H9 (cell line): Measurements from ENCODE around the gene ZNRF3. TPM values are rescaled to one million over a fixed set of nuclear protein-coding genes. Genes with fewer than 3 reads are reported as not detected.

Source experiments
- DNase-seq: peaks from one replicate; pipeline ENCODE4 v3.0.0-alpha.2; 2017
- H2AFZ ChIP-seq: one replicate; pipeline ENCODE4 v1.6.1; 2013; ENCODE audit warnings: mild to moderate bottlenecking, low read length, control low read depth, moderate library complexity
- H2AK5ac ChIP-seq: 2 replicates; pipeline ENCODE4 v1.6.1; 2013; ENCODE audit warnings: low read length, control low read depth, mixed read lengths; ENCODE audit not compliant: insufficient read length
- H2BK120ac ChIP-seq: one replicate; pipeline ENCODE4 v1.6.1; 2013; ENCODE audit warnings: low read depth, mild to moderate bottlenecking, low read length, control low read depth, inconsistent platforms; ENCODE audit not compliant: poor library complexity, severe bottlenecking
- H2BK12ac ChIP-seq: 2 replicates; pipeline ENCODE4 v1.6.1; 2013; ENCODE audit warnings: low read length, control low read depth, mixed read lengths, low read depth; ENCODE audit not compliant: insufficient read length
- H2BK15ac ChIP-seq: 2 replicates; pipeline ENCODE4 v1.6.1; 2013; ENCODE audit warnings: low read depth, low read length, control low read depth
- H2BK20ac ChIP-seq: one replicate; pipeline ENCODE4 v1.6.1; 2013; ENCODE audit warnings: low read depth, mild to moderate bottlenecking, low read length, control low read depth, inconsistent platforms; ENCODE audit not compliant: poor library complexity, severe bottlenecking
- H2BK5ac ChIP-seq: 2 replicates; pipeline ENCODE4 v1.6.1; 2013; ENCODE audit warnings: low read length, control low read depth, mixed read lengths; ENCODE audit not compliant: insufficient read length
- H3K14ac ChIP-seq: 2 replicates; pipeline ENCODE4 v1.6.1; 2013; ENCODE audit warnings: low read length, control low read depth; ENCODE audit not compliant: insufficient read depth
- H3K18ac ChIP-seq: 2 replicates; pipeline ENCODE4 v1.6.1; 2013; ENCODE audit warnings: low read depth, mild to moderate bottlenecking, mixed read lengths, low read length, control low read depth; ENCODE audit not compliant: insufficient read length
- H3K23ac ChIP-seq: 2 replicates; pipeline ENCODE4 v1.6.1; 2013; ENCODE audit warnings: low read length, control low read depth, mixed read lengths, low read depth; ENCODE audit not compliant: insufficient read length
- H3K23me2 ChIP-seq: 2 replicates; pipeline ENCODE4 v1.6.1; 2013; ENCODE audit warnings: low read depth, mild to moderate bottlenecking, mixed read lengths, low read length, control low read depth; ENCODE audit not compliant: insufficient read length, poor library complexity, severe bottlenecking
- H3K27ac ChIP-seq: 2 replicates; pipeline ENCODE4 v1.5.1; 2013; ENCODE audit warnings: low read length, control low read depth, mixed read lengths, low read depth; ENCODE audit not compliant: insufficient read length
- H3K27me3 ChIP-seq: 2 replicates; pipeline ENCODE4 v1.6.1; 2013; ENCODE audit warnings: low read length, control low read depth, inconsistent platforms; ENCODE audit not compliant: insufficient read depth
- H3K4ac ChIP-seq: 2 replicates; pipeline ENCODE4 v1.6.1; 2013; ENCODE audit warnings: low read depth, mild to moderate bottlenecking, control low read depth, inconsistent platforms, low read length, moderate library complexity
- H3K4me1 ChIP-seq: 2 replicates; pipeline ENCODE4 v1.6.1; 2013; ENCODE audit warnings: low read length, control low read depth, inconsistent platforms; ENCODE audit not compliant: insufficient read depth
- H3K4me2 ChIP-seq: 2 replicates; pipeline ENCODE4 v1.6.1; 2013; ENCODE audit warnings: low read length, control low read depth, mixed read lengths; ENCODE audit not compliant: insufficient read length, insufficient read depth
- H3K56ac ChIP-seq: 2 replicates; pipeline ENCODE4 v1.6.1; 2013; ENCODE audit warnings: low read depth, mild to moderate bottlenecking, mixed read lengths, low read length, control low read depth; ENCODE audit not compliant: insufficient read length
- H3K79me1 ChIP-seq: 2 replicates; pipeline ENCODE4 v1.6.1; 2013; ENCODE audit warnings: low read depth, mild to moderate bottlenecking, moderate library complexity, low read length, control low read depth, inconsistent platforms; ENCODE audit not compliant: insufficient read depth, poor library complexity, severe bottlenecking
- H3K79me2 ChIP-seq: 2 replicates; pipeline ENCODE4 v1.6.1; 2013; ENCODE audit warnings: low read length, control low read depth, inconsistent platforms; ENCODE audit not compliant: insufficient read depth
- H3K9ac ChIP-seq: 2 replicates; pipeline ENCODE4 v1.6.1; 2013; ENCODE audit warnings: low read length, control low read depth, mixed read lengths; ENCODE audit not compliant: insufficient read length; ENCODE audit errors: extremely low read depth
- H3K9me3 ChIP-seq: one replicate; pipeline ENCODE4 v1.6.1; 2013; ENCODE audit warnings: low read depth, low read length, inconsistent platforms; ENCODE audit not compliant: control insufficient read depth
- H3T11ph ChIP-seq: one replicate; pipeline ENCODE4 v1.6.1; 2013; ENCODE audit warnings: mild to moderate bottlenecking, low read length, control low read depth, inconsistent platforms
- H4K20me1 ChIP-seq: one replicate; pipeline ENCODE4 v1.6.1; 2013; ENCODE audit not compliant: control insufficient read depth, insufficient read length, insufficient read depth
- H4K5ac ChIP-seq: 2 replicates; pipeline ENCODE4 v1.6.1; 2013; ENCODE audit warnings: low read depth, mild to moderate bottlenecking, mixed read lengths, low read length, control low read depth; ENCODE audit not compliant: insufficient read length
- H4K8ac ChIP-seq: replicated peaks from 2 replicates; pipeline ENCODE4 v1.6.1; 2013; ENCODE audit warnings: low read length, control low read depth, mixed read lengths, low read depth; ENCODE audit not compliant: insufficient read length
- H4K91ac ChIP-seq: 2 replicates; pipeline ENCODE4 v1.6.1; 2013; ENCODE audit warnings: low read depth, mild to moderate bottlenecking, moderate library complexity, mixed read lengths, low read length, control low read depth; ENCODE audit not compliant: insufficient read length
- H3K27ac Mint-ChIP-seq, 3 experiments: 2 replicates in 2 of 3; 3 replicates in 1 of 3; pipeline ENCODE4 v1.8.0; 2020 to 2021; ENCODE audit warnings: mixed read lengths in 3 of 3, mild to moderate bottlenecking in 1 of 3, moderate library complexity in 1 of 3
- H3K27me3 Mint-ChIP-seq: 2 replicates; pipeline ENCODE4 v1.8.0; 2021; ENCODE audit warnings: low read depth, mild to moderate bottlenecking, moderate library complexity, mixed read lengths
- H3K36me3 Mint-ChIP-seq, 3 experiments: 2 replicates in 2 of 3; 3 replicates in 1 of 3; pipeline ENCODE4 v1.8.0; 2020 to 2021; ENCODE audit warnings: low read depth in 3 of 3, mixed read lengths in 3 of 3; ENCODE audit not compliant: insufficient read depth in 1 of 3
- H3K4me1 Mint-ChIP-seq, 2 experiments: 2 replicates each; pipeline ENCODE4 v1.8.0; 2020; ENCODE audit warnings: mixed read lengths in 2 of 2
- H3K4me3 Mint-ChIP-seq, 2 experiments: 2 replicates in 1 of 2; 3 replicates in 1 of 2; pipeline ENCODE4 v1.8.0; 2020 to 2021; ENCODE audit warnings: mild to moderate bottlenecking in 2 of 2, mixed read lengths in 2 of 2, moderate library complexity in 1 of 2
- H3K9me3 Mint-ChIP-seq, 2 experiments: 2 replicates in 1 of 2; 3 replicates in 1 of 2; pipeline ENCODE4 v1.8.0; 2020; ENCODE audit warnings: mild to moderate bottlenecking in 2 of 2, mixed read lengths in 2 of 2, moderate library complexity in 1 of 2
- WGBS: extraction: QIAGEN DNeasy Blood & Tissue Kit; methylation state at CpG from one replicate; pipeline ENCODE4 v1.1.7; 2013; ENCODE audit warnings: missing lambda C conversion rate, low lambda C conversion rate, mixed read lengths; ENCODE audit not compliant: insufficient read length; ENCODE audit errors: extremely low coverage; 5-methylcytosine and 5-hydroxymethylcytosine counted together
- total RNA-seq: library from RNA; stranded (reverse); gene quantifications from 2 replicates; pipeline ENCODE4 v1.2.1, GENCODE V29; 2021
- TF ChIP-seq, protein P1 (sequence below): fragments of 200-600 bp; sonication (generic); conservative IDR thresholded peaks from 3 replicates; pipeline ENCODE4 v1.8.0; 2021; ENCODE audit warnings: antibody characterized with exemption, mild to moderate bottlenecking

Gene ZNRF3
- total RNA-seq, 1 experiment from 2014 or later, result 20.6 TPM

DNA sequence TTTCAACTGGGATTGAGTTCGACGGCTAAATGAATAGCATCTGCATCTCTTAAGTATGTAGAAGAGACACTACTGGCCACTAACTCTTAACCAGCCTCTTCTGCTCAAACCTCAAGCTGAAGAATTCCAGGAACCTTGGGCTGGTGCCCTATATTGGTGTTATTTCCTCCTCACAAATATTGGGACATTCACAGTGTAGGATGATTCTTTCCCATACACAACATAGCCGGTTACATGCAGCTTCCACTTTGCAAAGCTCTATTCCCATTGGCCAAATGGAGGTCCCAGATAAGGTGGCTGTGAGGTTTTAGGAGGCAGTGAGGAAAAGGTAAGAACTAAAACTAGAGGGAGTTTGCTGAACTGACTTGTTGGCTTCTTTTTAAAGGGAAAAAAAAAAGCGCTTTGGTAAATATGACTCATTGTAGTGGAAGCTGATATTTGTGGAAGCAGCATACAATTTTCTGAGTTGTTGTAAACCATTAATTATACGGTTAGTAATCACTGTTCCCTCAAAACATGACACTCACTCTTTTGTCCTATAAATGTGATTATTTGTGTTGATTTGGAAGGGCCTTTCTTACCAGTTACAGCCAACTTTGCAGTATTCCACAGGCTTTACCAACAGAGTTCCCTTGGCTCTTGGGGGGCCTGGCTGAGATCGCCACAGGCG lies 160.7 kb downstream of the ZNRF3 start:
- Histone ChIP-seq H3K23ac (no peak overlapping the region), H3K23me2 (no peaks in the 10 kb centered on the region), H4K5ac (no peak overlapping the region), H4K91ac (no peak overlapping the region), H2BK120ac (no peak overlapping the region), H3K4me1 (no peaks in the 10 kb centered on the region), H3K27me3 (no peaks in the 10 kb centered on the region), H4K8ac (no peak overlapping the region), H2AFZ (no peak overlapping the region), H3K79me1 (no peaks in the 10 kb centered on the region), H2AK5ac (no peak overlapping the region), H3K27ac (no peak overlapping the region), H2BK20ac (no peak overlapping the region), H3K79me2 (no peaks in the 10 kb centered on the region), H2BK15ac (no peak overlapping the region), H3K9me3 (no peaks in the 10 kb centered on the region), H3K4ac (no peak overlapping the region), H3K9ac (no peak overlapping the region), H2BK12ac (no peak overlapping the region), H2BK5ac (no peak overlapping the region), H3K18ac (no peak overlapping the region), H3T11ph (no peak overlapping the region), H3K14ac (no peak overlapping the region), H3K4me2 (no peak overlapping the region), H3K56ac (no peak overlapping the region), H4K20me1 (no peaks in the 10 kb centered on the region)
- no peak for DNase-seq
- H3K27ac Mint-ChIP-seq, result 0 out of 7 replicates have a peak overlapping the region, but pooled peaks of 1 of the 3 experiments have one; percentile 10
- H3K27me3 Mint-ChIP-seq, result peaks cover 1% of the 10 kb centered on the region; the same call in 1 of the 2 replicates
- no peak overlapping the region for H3K4me3 Mint-ChIP-seq
- H3K9me3 Mint-ChIP-seq, result no peaks in the 10 kb centered on the region
- peaks cover 18 to 61% (median 54%) of the 10 kb centered on the region in 3 experiments; a peak in 6 of 7 replicates for H3K36me3 Mint-ChIP-seq
- no CpG with 5 or more reads among the region's 7 CpGs for WGBS
- TF ChIP-seq, protein P1, sequence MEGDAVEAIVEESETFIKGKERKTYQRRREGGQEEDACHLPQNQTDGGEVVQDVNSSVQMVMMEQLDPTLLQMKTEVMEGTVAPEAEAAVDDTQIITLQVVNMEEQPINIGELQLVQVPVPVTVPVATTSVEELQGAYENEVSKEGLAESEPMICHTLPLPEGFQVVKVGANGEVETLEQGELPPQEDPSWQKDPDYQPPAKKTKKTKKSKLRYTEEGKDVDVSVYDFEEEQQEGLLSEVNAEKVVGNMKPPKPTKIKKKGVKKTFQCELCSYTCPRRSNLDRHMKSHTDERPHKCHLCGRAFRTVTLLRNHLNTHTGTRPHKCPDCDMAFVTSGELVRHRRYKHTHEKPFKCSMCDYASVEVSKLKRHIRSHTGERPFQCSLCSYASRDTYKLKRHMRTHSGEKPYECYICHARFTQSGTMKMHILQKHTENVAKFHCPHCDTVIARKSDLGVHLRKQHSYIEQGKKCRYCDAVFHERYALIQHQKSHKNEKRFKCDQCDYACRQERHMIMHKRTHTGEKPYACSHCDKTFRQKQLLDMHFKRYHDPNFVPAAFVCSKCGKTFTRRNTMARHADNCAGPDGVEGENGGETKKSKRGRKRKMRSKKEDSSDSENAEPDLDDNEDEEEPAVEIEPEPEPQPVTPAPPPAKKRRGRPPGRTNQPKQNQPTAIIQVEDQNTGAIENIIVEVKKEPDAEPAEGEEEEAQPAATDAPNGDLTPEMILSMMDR, result no peak
- H3K4me1 Mint-ChIP-seq, result peaks cover 6 to 7% of the 10 kb centered on the region in 2 experiments; a peak in 3 of 4 replicates
